GM23338 (cell line): ENCODE measurements around the gene GOSR1. TPM values are rescaled to one million over a fixed set of nuclear protein-coding genes. Genes with fewer than 3 reads are reported as not detected.

Experiments used
- ATAC-seq: fragments of 200-7000 bp; cut with Tn5 transposase; 3 replicates; pipeline ENCODE4 v1.9.1; 2020
- DNase-seq: peaks from one replicate; pipeline ENCODE4 v3.0.0-alpha.2; 2015; ENCODE audit warnings: low spot score
- H2AFZ ChIP-seq: fragments of 200-600 bp; sonication (generic); 2 replicates; pipeline ENCODE4 v1.8.0; 2016; ENCODE audit warnings: antibody characterized with exemption, mild to moderate bottlenecking, moderate library complexity
- H3F3A ChIP-seq: fragments of 200-600 bp; sonication (generic); replicated peaks from 2 replicates; pipeline ENCODE4 v1.8.0; 2017; ENCODE audit warnings: antibody characterized with exemption, mixed run types, low read depth
- H3K27ac ChIP-seq: fragments of 200-600 bp; sonication (generic); 2 replicates; pipeline ENCODE4 v1.6.1; 2016; ENCODE audit warnings: low read depth
- H3K27me3 ChIP-seq: fragments of 200-600 bp; sonication (generic); 2 replicates; pipeline ENCODE4 v1.8.0; 2016; ENCODE audit warnings: mild to moderate bottlenecking, mixed run types, moderate library complexity; ENCODE audit not compliant: insufficient read depth
- H3K36me3 ChIP-seq: fragments of 200-600 bp; sonication (generic); 2 replicates; pipeline ENCODE4 v1.8.0; 2016; ENCODE audit warnings: mild to moderate bottlenecking; ENCODE audit not compliant: insufficient read depth
- H3K4me1 ChIP-seq: fragments of 200-600 bp; sonication (generic); 2 replicates; pipeline ENCODE4 v1.8.0; 2016; ENCODE audit warnings: mild to moderate bottlenecking, moderate library complexity; ENCODE audit not compliant: insufficient read depth
- H3K4me2 ChIP-seq: fragments of 200-600 bp; sonication (generic); 2 replicates; pipeline ENCODE4 v1.7.1; 2017; ENCODE audit warnings: mixed run types
- H3K4me3 ChIP-seq: fragments of 200-600 bp; sonication (generic); 2 replicates; pipeline ENCODE4 v1.6.1; 2016; ENCODE audit warnings: mixed run types
- H3K79me2 ChIP-seq: fragments of 200-600 bp; sonication (generic); replicated peaks from 2 replicates; pipeline ENCODE4 v1.8.0; 2017; ENCODE audit warnings: mild to moderate bottlenecking; ENCODE audit not compliant: insufficient read depth
- H3K9me2 ChIP-seq: fragments of 200-600 bp; sonication (generic); 2 replicates; pipeline ENCODE4 v1.8.0; 2017; ENCODE audit not compliant: insufficient read depth
- H4K20me1 ChIP-seq: fragments of 200-600 bp; sonication (generic); replicated peaks from 2 replicates; pipeline ENCODE4 v1.8.0; 2017; ENCODE audit warnings: mild to moderate bottlenecking; ENCODE audit not compliant: insufficient read depth
- H3K27ac Mint-ChIP-seq: 2 replicates; pipeline ENCODE4 v1.8.0; 2020; ENCODE audit warnings: inconsistent platforms, mild to moderate bottlenecking, moderate library complexity, mixed read lengths
- H3K27me3 Mint-ChIP-seq: 3 replicates; pipeline ENCODE4 v1.8.0; 2022; ENCODE audit warnings: low read depth, mild to moderate bottlenecking, moderate library complexity, mixed read lengths, inconsistent platforms; ENCODE audit not compliant: insufficient read depth, poor library complexity
- H3K36me3 Mint-ChIP-seq: 3 replicates; pipeline ENCODE4 v1.8.0; 2021; ENCODE audit warnings: low read depth, mild to moderate bottlenecking, inconsistent platforms, moderate library complexity, mixed read lengths
- H3K4me1 Mint-ChIP-seq: 3 replicates; pipeline ENCODE4 v1.8.0; 2020; ENCODE audit warnings: mild to moderate bottlenecking, inconsistent platforms, mixed read lengths
- H3K4me3 Mint-ChIP-seq: 3 replicates; pipeline ENCODE4 v1.8.0; 2021; ENCODE audit warnings: moderate library complexity, mild to moderate bottlenecking, inconsistent platforms, mixed read lengths
- H3K9me3 Mint-ChIP-seq: 3 replicates; pipeline ENCODE4 v1.8.0; 2020; ENCODE audit warnings: moderate library complexity, mild to moderate bottlenecking, inconsistent platforms, mixed read lengths
- CREB1 ChIP-seq: fragments of 250-450 bp; sonication (Bioruptor Pico); IDR thresholded peaks from 2 replicates; pipeline ENCODE4 v1.5.0; 2020; ENCODE audit warnings: low read depth, mild to moderate bottlenecking, moderate library complexity
- ETS1 ChIP-seq: IDR thresholded peaks from 2 replicates; pipeline ENCODE4 v1.6.1; 2016; ENCODE audit warnings: antibody characterized with exemption
- EZH2 ChIP-seq: fragments of 200-600 bp; sonication (generic); IDR thresholded peaks from one replicate; pipeline ENCODE4 v1.8.0; 2017; ENCODE audit warnings: antibody characterized with exemption, mild to moderate bottlenecking, low read depth; ENCODE audit not compliant: unreplicated experiment
- EZH2phosphoT487 ChIP-seq: fragments of 200-600 bp; sonication (generic); IDR thresholded peaks from one replicate; pipeline ENCODE4 v1.8.1; 2018; ENCODE audit warnings: antibody characterized with exemption; ENCODE audit not compliant: unreplicated experiment
- JUNB ChIP-seq: IDR thresholded peaks from one replicate; pipeline ENCODE4 v1.6.1; 2016; ENCODE audit warnings: antibody characterized with exemption; ENCODE audit not compliant: unreplicated experiment
- NANOG ChIP-seq: IDR thresholded peaks from 2 replicates; pipeline ENCODE4 v1.6.1; 2016; ENCODE audit warnings: antibody characterized with exemption, borderline replicate concordance
- POLR2AphosphoS5 ChIP-seq: IDR thresholded peaks from 2 replicates; pipeline ENCODE4 v1.6.1; 2016; ENCODE audit warnings: antibody characterized with exemption, low read depth
- REST ChIP-seq: IDR thresholded peaks from one replicate; pipeline ENCODE4 v1.6.1; 2018; ENCODE audit warnings: antibody characterized with exemption; ENCODE audit not compliant: unreplicated experiment
- STAT1 ChIP-seq: IDR thresholded peaks from one replicate; pipeline ENCODE4 v1.6.1; 2016; ENCODE audit warnings: antibody characterized with exemption; ENCODE audit not compliant: unreplicated experiment
- ZNF114 ChIP-seq: fragments of 250-450 bp; sonication (Bioruptor Pico); IDR thresholded peaks from 2 replicates; pipeline ENCODE4 v1.5.0; 2020; ENCODE audit warnings: mild to moderate bottlenecking, moderate library complexity
- ZNF331 ChIP-seq: fragments of 250-450 bp; sonication (Bioruptor Pico); IDR thresholded peaks from 2 replicates; pipeline ENCODE4 v1.5.0; 2020; ENCODE audit warnings: low read depth, mild to moderate bottlenecking, moderate library complexity
- polyA plus RNA-seq: library from polyadenylated mRNA; unstranded; fragments of >200 nt; fragmentation: Nextera tagmentation; extraction: Ambion mirVana; gene quantifications from 2 replicates; pipeline ENCODE4 v1.2.1, GENCODE V29; 2016
- total RNA-seq: library from RNA; depleted of rRNA; stranded (reverse); fragments of >200 nt; shearing (Covaris generic); gene quantifications from 2 replicates; pipeline ENCODE4 v1.2.3, GENCODE V29; 2014
- TF ChIP-seq, protein P1 (sequence below): fragments of 250-450 bp; sonication (Bioruptor Pico); IDR thresholded peaks from 2 replicates; pipeline ENCODE4 v1.5.0; 2020; ENCODE audit warnings: mild to moderate bottlenecking, moderate library complexity
- TF ChIP-seq, protein P2 (sequence below), 2 experiments: fragments of 200-600 bp in 1 of 2; sonication (generic) in 1 of 2; conservative IDR thresholded peaks; 2 replicates each; pipeline versions ENCODE4 v1.5.1 to v1.6.1; 2016 to 2017; ENCODE audit warnings: antibody characterized with exemption in 2 of 2, low read depth in 2 of 2, mild to moderate bottlenecking in 2 of 2, moderate library complexity in 1 of 2

Gene GOSR1
- total and polyA plus RNA-seq, 2 experiments from 2014 or later = 33.4 to 74.1 TPM

- Histone ChIP-seq H3K36me3 (no peaks in the 10 kb centered on the region), H3F3A (no peaks in the 10 kb centered on the region), H2AFZ (no peak overlapping the region), H3K4me3 (no peak overlapping the region), H3K4me1 (no peaks in the 10 kb centered on the region), H3K9me2 (no peaks in the 10 kb centered on the region), H3K79me2 (no peaks in the 10 kb centered on the region), H3K27ac (no peak overlapping the region), H4K20me1 (no peaks in the 10 kb centered on the region), H3K4me2 (no peak overlapping the region), H3K27me3 (no peaks in the 10 kb centered on the region)
- TF ChIP-seq JUNB (no peak), NANOG (no peak), ZNF331 (CRISPR knock-in tag) (no peak), REST (no peak), POLR2AphosphoS5 (no peak), EZH2phosphoT487 (no peak), ZNF114 (CRISPR knock-in tag) (no peak), CREB1 (CRISPR knock-in tag) (no peak), STAT1 (no peak), ETS1 (no peak), EZH2 (no peak)
- TF ChIP-seq, protein P1, sequence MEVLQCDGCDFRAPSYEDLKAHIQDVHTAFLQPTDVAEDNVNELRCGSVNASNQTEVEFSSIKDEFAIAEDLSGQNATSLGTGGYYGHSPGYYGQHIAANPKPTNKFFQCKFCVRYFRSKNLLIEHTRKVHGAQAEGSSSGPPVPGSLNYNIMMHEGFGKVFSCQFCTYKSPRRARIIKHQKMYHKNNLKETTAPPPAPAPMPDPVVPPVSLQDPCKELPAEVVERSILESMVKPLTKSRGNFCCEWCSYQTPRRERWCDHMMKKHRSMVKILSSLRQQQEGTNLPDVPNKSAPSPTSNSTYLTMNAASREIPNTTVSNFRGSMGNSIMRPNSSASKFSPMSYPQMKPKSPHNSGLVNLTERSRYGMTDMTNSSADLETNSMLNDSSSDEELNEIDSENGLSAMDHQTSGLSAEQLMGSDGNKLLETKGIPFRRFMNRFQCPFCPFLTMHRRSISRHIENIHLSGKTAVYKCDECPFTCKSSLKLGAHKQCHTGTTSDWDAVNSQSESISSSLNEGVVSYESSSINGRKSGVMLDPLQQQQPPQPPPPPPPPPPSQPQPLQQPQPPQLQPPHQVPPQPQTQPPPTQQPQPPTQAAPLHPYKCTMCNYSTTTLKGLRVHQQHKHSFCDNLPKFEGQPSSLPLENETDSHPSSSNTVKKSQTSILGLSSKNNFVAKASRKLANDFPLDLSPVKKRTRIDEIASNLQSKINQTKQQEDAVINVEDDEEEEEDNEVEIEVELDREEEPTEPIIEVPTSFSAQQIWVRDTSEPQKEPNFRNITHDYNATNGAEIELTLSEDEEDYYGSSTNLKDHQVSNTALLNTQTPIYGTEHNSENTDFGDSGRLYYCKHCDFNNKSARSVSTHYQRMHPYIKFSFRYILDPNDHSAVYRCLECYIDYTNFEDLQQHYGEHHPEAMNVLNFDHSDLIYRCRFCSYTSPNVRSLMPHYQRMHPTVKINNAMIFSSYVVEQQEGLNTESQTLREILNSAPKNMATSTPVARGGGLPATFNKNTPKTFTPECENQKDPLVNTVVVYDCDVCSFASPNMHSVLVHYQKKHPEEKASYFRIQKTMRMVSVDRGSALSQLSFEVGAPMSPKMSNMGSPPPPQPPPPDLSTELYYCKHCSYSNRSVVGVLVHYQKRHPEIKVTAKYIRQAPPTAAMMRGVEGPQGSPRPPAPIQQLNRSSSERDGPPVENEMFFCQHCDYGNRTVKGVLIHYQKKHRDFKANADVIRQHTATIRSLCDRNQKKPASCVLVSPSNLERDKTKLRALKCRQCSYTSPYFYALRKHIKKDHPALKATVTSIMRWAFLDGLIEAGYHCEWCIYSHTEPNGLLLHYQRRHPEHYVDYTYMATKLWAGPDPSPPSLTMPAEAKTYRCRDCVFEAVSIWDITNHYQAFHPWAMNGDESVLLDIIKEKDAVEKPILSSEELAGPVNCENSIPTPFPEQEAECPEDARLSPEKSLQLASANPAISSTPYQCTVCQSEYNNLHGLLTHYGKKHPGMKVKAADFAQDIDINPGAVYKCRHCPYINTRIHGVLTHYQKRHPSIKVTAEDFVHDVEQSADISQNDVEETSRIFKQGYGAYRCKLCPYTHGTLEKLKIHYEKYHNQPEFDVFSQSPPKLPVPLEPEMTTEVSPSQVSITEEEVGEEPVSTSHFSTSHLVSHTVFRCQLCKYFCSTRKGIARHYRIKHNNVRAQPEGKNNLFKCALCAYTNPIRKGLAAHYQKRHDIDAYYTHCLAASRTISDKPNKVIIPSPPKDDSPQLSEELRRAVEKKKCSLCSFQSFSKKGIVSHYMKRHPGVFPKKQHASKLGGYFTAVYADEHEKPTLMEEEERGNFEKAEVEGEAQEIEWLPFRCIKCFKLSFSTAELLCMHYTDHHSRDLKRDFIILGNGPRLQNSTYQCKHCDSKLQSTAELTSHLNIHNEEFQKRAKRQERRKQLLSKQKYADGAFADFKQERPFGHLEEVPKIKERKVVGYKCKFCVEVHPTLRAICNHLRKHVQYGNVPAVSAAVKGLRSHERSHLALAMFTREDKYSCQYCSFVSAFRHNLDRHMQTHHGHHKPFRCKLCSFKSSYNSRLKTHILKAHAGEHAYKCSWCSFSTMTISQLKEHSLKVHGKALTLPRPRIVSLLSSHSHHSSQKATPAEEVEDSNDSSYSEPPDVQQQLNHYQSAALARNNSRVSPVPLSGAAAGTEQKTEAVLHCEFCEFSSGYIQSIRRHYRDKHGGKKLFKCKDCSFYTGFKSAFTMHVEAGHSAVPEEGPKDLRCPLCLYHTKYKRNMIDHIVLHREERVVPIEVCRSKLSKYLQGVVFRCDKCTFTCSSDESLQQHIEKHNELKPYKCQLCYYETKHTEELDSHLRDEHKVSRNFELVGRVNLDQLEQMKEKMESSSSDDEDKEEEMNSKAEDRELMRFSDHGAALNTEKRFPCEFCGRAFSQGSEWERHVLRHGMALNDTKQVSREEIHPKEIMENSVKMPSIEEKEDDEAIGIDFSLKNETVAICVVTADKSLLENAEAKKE = no peak
- TF ChIP-seq, protein P2, sequence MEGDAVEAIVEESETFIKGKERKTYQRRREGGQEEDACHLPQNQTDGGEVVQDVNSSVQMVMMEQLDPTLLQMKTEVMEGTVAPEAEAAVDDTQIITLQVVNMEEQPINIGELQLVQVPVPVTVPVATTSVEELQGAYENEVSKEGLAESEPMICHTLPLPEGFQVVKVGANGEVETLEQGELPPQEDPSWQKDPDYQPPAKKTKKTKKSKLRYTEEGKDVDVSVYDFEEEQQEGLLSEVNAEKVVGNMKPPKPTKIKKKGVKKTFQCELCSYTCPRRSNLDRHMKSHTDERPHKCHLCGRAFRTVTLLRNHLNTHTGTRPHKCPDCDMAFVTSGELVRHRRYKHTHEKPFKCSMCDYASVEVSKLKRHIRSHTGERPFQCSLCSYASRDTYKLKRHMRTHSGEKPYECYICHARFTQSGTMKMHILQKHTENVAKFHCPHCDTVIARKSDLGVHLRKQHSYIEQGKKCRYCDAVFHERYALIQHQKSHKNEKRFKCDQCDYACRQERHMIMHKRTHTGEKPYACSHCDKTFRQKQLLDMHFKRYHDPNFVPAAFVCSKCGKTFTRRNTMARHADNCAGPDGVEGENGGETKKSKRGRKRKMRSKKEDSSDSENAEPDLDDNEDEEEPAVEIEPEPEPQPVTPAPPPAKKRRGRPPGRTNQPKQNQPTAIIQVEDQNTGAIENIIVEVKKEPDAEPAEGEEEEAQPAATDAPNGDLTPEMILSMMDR (conservative IDR thresholded peaks at IDR 0.05; ENCODE audit: low read depth in 2 of 2) = no peak
- no peak for ATAC-seq
- H3K27ac Mint-ChIP-seq = no peak overlapping the region
- peaks cover 28% of the 10 kb centered on the region for H3K4me1 Mint-ChIP-seq
- no peaks in the 10 kb centered on the region for H3K36me3 Mint-ChIP-seq
- H3K4me3 Mint-ChIP-seq = no peak overlapping the region
- no peak for DNase-seq
- no peaks in the 10 kb centered on the region for H3K9me3 Mint-ChIP-seq
- H3K27me3 Mint-ChIP-seq = peaks cover 10% of the 10 kb centered on the region
These were observed 90.3 kb downstream of the GOSR1 start for GRCh38 chr17:30567231-30568116.
